HS-5 (cell line): ENCODE measurements around the gene CCDC24.

Experiments used
- DNase-seq: peaks from one replicate; pipeline ENCODE4 v3.0.0-alpha.2; 2012; ENCODE audit warnings: low read depth

Gene CCDC24

DNA sequence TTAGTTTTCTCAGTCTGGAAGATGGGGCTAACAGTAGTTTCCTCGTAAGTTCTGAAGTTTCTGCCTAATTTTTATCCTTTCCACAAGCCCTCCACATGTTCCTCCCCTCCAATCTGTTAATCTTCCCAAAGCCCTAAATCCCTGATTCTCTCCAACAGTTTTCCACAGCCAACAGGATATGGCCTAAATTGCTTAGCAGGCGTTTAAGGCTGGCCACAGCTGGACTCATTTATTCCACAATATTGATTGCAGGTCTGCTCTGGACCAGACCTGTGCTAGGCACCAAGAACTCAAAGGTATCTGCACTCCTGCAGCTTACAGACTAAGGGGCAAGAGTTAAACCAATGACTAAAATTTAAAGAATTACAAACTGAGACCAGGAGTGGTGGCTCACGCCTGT is 35.9 kb downstream of the CCDC24 start:
- no peak for DNase-seq

GRCh38 chr1:44029260-44029910 is 38.0 kb downstream of the CCDC24 start:
- DNase-seq = no peak

GRCh38 chr1:44029911-44030604 is 38.7 kb downstream of the CCDC24 start:
- DNase-seq = peak; percentile 66

DNA sequence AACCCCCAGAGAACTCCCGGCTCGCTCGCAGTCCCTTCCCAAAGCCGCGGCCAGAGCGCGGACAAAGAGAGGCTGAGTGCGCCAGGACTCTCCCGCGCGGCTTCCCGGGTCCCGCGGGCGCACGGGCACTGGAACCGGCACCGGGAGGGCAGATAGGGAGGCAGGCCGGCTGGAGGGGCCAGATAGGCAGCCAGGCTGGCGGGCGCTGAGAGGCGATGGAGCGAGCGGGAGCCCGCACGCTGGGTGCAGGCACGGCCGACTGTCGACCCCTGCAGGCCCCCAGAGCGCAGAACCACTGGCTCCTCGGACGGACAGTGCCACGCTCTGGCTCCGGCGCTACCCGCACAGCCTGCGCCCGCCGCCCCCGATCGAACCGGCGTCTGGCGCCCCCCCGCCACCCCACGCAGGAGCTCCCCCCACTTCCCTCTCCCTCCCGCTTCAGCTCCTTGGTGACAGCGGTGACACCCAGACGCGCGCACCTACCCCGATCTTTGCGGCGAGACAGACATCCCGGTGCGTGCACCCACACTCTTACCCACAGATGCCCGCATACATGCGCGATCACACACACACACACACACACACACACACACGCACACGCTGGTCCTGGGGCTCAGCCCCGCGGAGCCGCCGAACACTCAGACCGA is 39.3 kb downstream of the CCDC24 start:
- DNase-seq = no peak

DNA sequence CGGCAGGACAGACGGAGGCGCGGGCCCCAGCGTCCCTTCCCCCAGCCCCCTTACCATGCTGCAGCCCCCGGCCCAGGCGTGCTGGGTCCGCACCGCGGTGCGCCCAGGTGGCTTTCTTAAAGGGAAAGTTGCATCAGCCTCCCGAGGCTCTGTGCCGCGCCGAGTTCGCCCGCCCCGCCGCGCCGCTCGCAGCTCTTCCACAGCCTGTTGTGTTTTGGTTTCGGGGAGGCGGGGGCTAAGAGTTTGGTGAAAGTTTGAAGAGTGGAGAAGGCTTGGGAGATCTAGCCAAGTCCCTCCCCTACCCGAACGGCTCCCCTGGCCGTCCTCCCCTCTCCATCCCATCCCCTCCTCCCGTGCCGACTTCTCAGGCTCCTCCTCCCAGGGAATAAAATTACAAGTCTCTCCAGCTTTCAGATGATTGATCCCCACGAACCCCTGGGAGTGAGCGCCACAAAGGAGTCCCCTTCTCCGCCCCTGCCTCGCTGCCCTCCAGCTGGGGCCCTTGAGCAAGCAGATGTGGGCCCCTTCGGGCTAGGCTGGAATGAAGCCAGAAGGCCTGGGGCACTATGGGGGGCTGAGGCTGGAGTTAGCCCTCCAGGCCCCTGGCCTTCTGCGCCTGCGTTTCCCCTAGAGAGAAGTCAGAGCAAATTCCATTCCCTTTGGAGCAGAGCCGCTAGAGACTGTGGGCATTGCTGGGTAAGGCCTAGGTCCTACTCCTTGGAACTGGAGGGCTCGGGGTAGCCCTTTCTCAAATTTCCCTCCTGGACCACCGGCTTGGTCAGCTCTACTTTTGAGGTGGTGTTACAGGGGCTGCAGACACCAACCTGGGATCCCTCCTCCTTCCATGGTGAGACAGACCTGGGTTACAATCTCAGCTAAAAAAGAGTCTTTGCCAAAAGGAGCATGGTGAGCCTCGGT is 40.1 kb downstream of the CCDC24 start, which contains the start of gene SLC6A9:
Gene SLC6A9, minus strand, starts transcription at position 211 of the 918 bp plus-strand sequence. CDS start 7,185 bp downstream, outside the sequence.
- DNase-seq = no peak

DNA sequence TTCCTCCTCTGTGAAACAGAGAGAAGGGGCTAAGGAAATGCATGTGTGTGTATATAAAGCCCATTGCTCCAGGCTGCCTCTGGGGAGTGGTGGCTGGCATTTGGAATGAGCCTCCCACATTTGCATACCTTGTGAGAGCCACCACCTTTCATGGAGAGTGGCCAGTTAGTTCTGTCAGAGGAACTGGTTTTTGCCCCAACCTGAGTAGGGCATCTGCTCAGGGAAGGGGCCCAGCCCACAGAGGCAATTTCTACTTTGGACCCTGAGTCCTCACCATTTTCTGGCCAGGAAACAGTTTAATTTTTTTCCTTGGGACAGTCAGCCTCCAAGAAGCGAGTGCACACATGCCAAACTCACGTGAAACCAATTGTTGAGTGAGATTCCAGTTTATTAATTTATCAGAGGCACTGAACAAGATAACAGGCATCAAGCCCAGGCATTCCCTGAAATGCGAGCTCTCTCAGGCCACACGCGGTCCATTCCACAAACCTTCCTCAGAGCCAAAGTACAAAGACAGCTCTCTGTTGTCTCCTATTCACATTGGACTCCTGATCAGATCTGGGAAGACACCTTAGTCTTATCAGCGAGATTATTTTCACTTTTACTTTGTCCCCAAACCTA is 40.9 kb downstream of the CCDC24 start:
- no peak for DNase-seq

DNA sequence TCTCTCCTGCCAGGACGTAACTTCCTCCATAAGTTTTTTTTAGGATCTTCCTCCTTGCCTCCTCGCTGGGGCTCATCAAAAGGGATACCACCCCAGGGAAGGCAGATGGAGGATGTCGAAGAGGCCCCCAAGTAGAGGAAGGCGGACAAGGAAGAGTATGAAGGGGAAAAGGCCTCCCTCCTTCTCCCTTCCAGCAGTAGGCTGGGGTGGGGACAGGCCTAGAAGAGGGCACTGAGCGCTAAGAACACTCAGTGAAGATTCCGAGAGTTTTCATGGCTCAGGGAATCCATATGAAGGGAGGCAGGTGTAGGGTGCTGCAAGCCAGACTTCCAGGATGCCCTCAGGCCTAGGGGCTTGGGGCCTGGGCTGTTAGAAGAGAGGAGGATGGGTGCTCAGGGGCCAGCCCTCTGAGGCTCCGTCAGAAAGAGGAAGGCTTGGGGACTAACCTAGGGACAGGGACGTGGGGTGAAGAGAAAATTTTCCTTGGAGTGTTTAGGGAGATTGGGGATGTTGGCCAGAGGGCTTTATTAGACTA is 41.7 kb downstream of the CCDC24 start:
- DNase-seq = no peak

DNA sequence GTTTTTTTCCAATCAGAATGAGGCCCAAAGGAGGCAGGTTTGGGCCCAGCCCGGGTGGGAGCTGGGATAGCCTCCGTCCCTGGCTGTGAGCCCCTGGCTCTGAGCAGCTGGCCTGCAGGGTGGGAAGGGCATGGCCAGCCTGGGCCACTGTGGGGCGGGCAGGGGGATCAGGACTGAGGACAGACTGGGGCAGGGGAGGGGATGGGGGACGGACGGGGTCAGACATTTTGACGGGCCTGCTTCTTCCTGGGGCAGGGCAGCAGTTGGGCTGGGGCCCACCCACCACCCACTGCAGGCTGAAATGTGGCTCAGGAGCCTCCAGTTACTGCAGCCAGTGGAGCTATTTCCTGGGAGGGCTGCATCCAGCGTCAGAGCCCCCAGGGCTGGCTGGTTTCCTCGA is 42.4 kb downstream of the CCDC24 start:
- no peak for DNase-seq

DNA sequence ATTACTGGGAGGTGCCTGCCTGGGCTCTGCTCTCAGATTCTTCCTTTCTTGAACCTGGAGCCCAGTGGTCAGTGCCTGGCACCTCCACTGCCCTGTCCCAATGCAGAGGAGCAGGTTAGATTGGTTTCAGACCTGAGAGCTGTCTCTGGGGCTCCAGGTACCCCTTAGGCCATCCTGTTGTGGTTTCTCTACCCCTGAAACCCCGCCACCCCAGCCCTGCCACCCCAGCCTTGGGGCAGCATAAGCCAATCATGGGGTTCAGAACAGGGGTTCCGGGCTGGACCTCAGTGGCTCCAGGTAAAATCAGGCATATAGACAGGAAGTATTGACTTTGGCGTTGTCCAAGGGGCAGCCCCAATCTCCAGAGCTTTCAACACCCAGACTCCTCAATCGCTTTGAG is 43.0 kb downstream of the CCDC24 start:
- DNase-seq = no peak

- DNase-seq = no peak
Measured at GRCh38 chr1:44034976-44035716, 43.7 kb downstream of the CCDC24 start.

GRCh38 chr1:44035726-44036408 is 44.5 kb downstream of the CCDC24 start:
- DNase-seq = no peak

DNA sequence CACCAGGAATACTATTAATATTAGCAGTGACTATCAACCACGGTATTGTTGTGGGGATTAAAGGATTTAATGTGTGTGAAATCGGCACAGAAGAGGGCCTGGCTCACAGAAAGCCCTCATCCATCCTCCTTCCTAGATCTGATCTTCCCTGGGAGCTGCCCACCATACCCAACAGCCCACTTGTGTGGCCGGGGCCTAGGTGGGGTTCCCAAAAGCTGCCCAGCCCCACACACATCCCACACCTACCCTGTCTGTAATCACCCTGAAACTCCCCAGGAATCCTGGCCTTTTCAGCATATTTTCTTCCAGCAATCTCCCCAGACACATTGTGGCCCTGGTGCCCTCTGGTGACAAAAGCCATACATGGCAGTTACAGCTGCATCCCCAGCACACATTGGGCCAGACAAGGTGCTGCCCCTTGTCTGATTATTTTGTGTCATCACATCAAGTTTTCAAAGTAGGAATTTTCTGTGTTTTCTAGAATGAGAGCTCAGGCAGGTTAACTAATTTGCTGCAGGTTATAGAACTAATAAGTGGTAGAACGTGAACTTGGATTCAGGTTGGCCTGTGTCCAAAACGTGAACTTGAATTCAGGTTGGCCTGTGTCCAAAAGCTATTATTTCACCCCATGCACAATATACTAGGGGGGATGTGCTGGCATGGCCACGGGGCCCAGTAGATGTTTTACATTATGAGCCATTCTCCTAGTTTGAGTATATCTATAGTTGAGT is 45.2 kb downstream of the CCDC24 start:
- peak; percentile 41 for DNase-seq

GRCh38 chr1:44037154-44037553 is 45.8 kb downstream of the CCDC24 start:
- no peak for DNase-seq

- peak; percentile 53 for DNase-seq
Measured at GRCh38 chr1:44038876-44039657, 47.7 kb downstream of the CCDC24 start.

DNA sequence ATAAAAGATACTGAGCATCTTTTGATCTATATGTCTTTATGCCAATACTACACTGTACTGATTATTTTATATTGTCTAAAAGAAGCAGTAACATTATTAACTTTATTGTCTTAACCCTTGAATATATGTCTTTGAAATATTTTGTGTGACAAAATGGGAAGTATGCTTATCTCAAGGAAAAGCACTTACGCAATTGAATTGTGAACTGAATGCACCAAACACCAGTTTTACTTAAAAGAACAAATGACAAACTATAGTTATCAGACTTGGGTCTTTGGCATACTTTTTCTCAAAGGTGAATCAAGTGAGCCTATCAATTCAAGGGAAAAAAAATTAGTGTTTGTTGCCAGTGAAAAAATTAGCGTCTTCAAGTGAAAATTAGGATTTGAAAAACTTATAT is 49.0 kb downstream of the CCDC24 start:
- DNase-seq = no peak

DNA sequence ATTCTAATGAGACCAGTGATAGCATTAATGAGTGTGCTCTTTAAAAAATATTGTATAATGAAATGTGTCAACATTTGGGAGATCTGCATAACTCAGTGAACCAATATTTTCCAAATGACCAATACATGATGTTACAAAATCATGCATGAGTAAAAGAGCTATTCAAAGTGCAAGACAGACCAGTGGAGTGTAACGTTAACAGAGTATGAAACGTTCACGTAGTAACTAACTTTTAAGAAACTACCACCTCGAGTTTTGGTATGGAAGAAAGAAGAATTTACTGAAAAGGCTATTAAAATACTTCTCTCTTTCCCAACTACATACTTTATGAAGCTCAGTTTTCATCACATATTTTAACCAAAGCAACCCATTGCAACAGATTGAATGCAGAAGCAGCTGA is 49.4 kb downstream of the CCDC24 start:
- peak; percentile 53 for DNase-seq

- DNase-seq = no peak
Measured at GRCh38 chr1:44043176-44044070, 52.0 kb downstream of the CCDC24 start.
